Measurements from ENCODE around the gene PLK3. TPM values are rescaled to one million over a fixed set of nuclear protein-coding genes. Genes with fewer than 3 reads are reported as not detected.

Gene PLK3
- total RNA-seq, 1 donor from 2014 or later: 93.2 TPM

- intact Hi-C loops (cut with micrococcal nuclease): loop anchor here (1.0 to 2.0 kb wide), 4 partner anchors 12 to 224 kb away; partner anchors contain the start of genes HECTD3, RNU5D-1 and RPS8
Measured at GRCh38 chr1:44786841-44787426, 13.2 kb upstream of the PLK3 start.

- intact Hi-C loops (cut with micrococcal nuclease): loop anchor here (2.0 kb wide), 2 partner anchors 57 to 223 kb away; partner anchors contain the start of genes HECTD3 and RNU5D-1
Measured at GRCh38 chr1:44787506-44787905, 12.7 kb upstream of the PLK3 start.

GRCh38 chr1:44788120-44788860, 11.9 kb upstream of the PLK3 start, which contains the start of gene BEST4:
BEST4 (minus strand) TSS chr1:44788170; CDS start chr1:44787705, 465 bp downstream.
- intact Hi-C loops (cut with micrococcal nuclease): no loop called here

GRCh38 chr1:44790968-44791801, 9.0 kb upstream of the PLK3 start:
- intact Hi-C loops (cut with micrococcal nuclease): no loop called here

- intact Hi-C loops (cut with micrococcal nuclease): no loop called here
Measured at GRCh38 chr1:44792736-44793502, 7.3 kb upstream of the PLK3 start.

- intact Hi-C loops (cut with micrococcal nuclease): loop anchor here (2.0 kb wide), 1 partner anchor 693 kb away; the partner anchor contains the start of gene TESK2
Measured at GRCh38 chr1:44797886-44798285, 2.3 kb upstream of the PLK3 start.

- intact Hi-C loops (cut with micrococcal nuclease): loop anchor here (1.0 to 2.0 kb wide), 6 partner anchors 38 to 692 kb away; partner anchors contain the start of genes EIF2B3, KIF2C, TESK2 and UROD
Measured at GRCh38 chr1:44798481-44799365, 1.5 kb upstream of the PLK3 start.

- intact Hi-C loops (cut with micrococcal nuclease): no loop called here
Measured at GRCh38 chr1:44801491-44802305, 1.5 kb downstream of the PLK3 start.

GRCh38 chr1:44802306-44803061, 2.3 kb downstream of the PLK3 start:
- intact Hi-C loops (cut with micrococcal nuclease): no loop called here

- intact Hi-C loops (cut with micrococcal nuclease): no loop called here
Measured at GRCh38 chr1:44803062-44803311, 2.8 kb downstream of the PLK3 start.

- intact Hi-C loops (cut with micrococcal nuclease): no loop called here
Measured at GRCh38 chr1:44803312-44804095, 3.3 kb downstream of the PLK3 start.

GRCh38 chr1:44805311-44806024, 5.3 kb downstream of the PLK3 start:
- intact Hi-C loops (cut with micrococcal nuclease): loop anchor here (2.0 to 5.0 kb wide), 2 partner anchors 131 to 1442 kb away; partner anchors contain the start of genes ARMH1, RAD54L and TMEM53

- intact Hi-C loops (cut with micrococcal nuclease): loop anchor here (2.0 to 5.0 kb wide), 2 partner anchors 131 to 1441 kb away; partner anchors contain the start of genes ARMH1, RAD54L and TMEM53
Measured at GRCh38 chr1:44806025-44806703, 6.0 kb downstream of the PLK3 start.

GRCh38 chr1:44806704-44807363, 6.7 kb downstream of the PLK3 start, which contains the start of gene DYNLT4:
DYNLT4 (minus strand) TSS chr1:44807351; CDS start chr1:44806668, 683 bp downstream.
- intact Hi-C loops (cut with micrococcal nuclease): loop anchor here (2.0 to 5.0 kb wide), 2 partner anchors 132 to 1440 kb away; partner anchors contain the start of genes ARMH1, RAD54L and TMEM53

GRCh38 chr1:44807364-44808062, 7.3 kb downstream of the PLK3 start:
- intact Hi-C loops (cut with micrococcal nuclease): loop anchor here (2.0 to 5.0 kb wide), 4 partner anchors 133 to 1440 kb away; partner anchors contain the start of genes ARMH1, GPBP1L1, MUTYH and RAD54L
